ENCODE results near the gene SUDS3. TPM values are rescaled to one million over a fixed set of nuclear protein-coding genes. Genes with fewer than 3 reads are reported as not detected.

SUDS3 gene
- total and polyA plus RNA-seq, 4 donors = 10.9 to 106 (median 17.8) TPM

DNA sequence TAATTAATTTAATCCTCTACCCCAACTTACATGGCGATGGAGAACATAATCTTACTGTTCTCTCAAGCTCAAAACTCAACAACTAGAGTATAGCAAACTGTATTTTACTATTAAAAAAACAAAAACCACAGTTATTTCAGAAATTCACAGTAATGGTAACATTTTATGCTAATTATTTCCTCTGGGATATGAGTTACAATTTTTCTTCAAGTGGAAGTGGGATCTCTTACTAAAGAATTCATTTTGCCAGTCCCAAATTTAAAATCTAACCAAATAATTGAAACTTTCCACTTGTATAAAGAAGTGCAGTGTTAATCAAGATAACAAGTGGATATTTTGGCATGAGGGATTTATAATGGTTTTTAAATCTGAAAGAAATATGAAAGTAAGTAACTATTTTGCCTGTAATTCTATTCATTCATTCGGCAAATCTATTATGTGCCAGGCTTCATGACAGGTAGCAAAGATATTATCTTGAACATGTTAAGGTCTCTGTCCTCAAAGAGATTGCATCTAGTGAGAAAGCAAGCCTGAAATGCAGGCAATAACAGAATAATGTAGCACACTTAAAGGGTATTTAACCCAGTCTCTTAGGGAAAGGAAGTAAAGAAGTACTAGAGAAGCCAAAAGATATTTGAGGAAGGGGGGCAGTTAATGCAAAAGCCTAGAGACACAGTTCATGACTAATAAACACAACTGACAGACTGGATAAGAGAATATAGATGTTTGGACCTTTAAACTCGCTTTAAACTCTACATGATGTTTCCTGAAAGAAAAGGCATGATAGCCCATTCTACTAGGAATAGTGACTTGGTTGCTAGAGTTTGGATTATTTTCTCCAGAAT is 47.6 kb upstream of the SUDS3 start:
- Histone ChIP-seq H3K36me3 (ENCODE audit: control insufficient read depth in 4 of 4, insufficient read depth in 4 of 4, low read length in 4 of 4) (no peaks in the 10 kb centered on the region), H3K4me1 (ENCODE audit: control insufficient read depth in 5 of 5, insufficient read depth in 5 of 5, low read length in 5 of 5) (peaks cover 0 to 56% (median 12%) of the 10 kb centered on the region in 5 donors), H3K9ac (ENCODE audit: insufficient read depth in 1 of 2, low read length in 2 of 2) (peak overlapping the region in 1 of 2 donors; percentile 32), H3K27ac (ENCODE audit: low read depth in 1 of 2, low read length in 1 of 2) (no peak overlapping the region), H3K27me3 (ENCODE audit: control insufficient read depth in 3 of 3, insufficient read depth in 3 of 3, low read length in 2 of 3) (no peaks in the 10 kb centered on the region), H3K9me3 (ENCODE audit: control insufficient read depth in 4 of 4, insufficient read depth in 3 of 4, low read length in 3 of 4) (no peaks in the 10 kb centered on the region), H3K4me3 (no peak overlapping the region)
- 55 to 78% methylated on average over 3 of the region's 3 CpGs for WGBS, 2 donors
- DNase-seq = peak in 2 of 3 donors; percentile 57 to 62
- no peak for ATAC-seq (ENCODE audit: insufficient read depth, low FRiP score)
- TF ChIP-seq, protein P1, sequence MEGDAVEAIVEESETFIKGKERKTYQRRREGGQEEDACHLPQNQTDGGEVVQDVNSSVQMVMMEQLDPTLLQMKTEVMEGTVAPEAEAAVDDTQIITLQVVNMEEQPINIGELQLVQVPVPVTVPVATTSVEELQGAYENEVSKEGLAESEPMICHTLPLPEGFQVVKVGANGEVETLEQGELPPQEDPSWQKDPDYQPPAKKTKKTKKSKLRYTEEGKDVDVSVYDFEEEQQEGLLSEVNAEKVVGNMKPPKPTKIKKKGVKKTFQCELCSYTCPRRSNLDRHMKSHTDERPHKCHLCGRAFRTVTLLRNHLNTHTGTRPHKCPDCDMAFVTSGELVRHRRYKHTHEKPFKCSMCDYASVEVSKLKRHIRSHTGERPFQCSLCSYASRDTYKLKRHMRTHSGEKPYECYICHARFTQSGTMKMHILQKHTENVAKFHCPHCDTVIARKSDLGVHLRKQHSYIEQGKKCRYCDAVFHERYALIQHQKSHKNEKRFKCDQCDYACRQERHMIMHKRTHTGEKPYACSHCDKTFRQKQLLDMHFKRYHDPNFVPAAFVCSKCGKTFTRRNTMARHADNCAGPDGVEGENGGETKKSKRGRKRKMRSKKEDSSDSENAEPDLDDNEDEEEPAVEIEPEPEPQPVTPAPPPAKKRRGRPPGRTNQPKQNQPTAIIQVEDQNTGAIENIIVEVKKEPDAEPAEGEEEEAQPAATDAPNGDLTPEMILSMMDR (IDR thresholded peaks at IDR 0.05; ENCODE audit: control extremely low read depth, extremely low read depth) = no peak

DNA sequence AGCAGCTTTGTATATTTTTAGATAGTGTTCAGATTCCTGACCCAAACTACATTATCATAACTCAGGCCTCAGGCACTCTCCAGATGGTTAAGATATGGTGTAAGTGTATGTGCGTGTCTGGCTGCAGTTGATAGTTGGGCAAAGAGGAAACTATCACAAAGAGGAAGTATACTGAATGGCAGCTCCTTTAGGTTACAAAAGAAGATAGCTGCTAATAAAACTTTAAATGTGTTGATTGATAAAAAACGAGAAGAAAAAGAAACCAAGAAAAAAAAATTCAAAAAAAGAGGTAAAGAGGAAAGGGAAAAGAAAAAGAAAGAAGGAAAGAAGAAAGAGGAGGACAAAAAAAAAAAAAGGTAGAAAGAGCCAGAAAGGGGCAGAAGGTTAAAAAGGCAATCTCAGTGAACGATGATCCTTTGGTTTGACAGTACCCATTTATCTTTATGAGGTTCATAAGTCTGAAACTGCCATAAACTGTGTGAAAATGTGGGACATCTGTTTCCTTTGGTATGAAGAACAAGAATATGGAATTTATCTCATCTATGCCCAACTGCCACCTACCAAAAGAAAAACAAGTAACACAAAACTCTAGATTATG is 45.8 kb upstream of the SUDS3 start:
- TF ChIP-seq, protein P1 (IDR thresholded peaks at IDR 0.05; ENCODE audit: control extremely low read depth, extremely low read depth) = no peak
- ATAC-seq (ENCODE audit: insufficient read depth, low FRiP score) = peak; percentile 69
- H3K27ac ChIP-seq (ENCODE audit: low read depth in 1 of 2, low read length in 1 of 2) = no peak overlapping the region
- no peak overlapping the region for H3K4me3 ChIP-seq
- H3K9ac ChIP-seq (ENCODE audit: insufficient read depth in 1 of 2, low read length in 2 of 2) = peak overlapping the region in 1 of 2 donors; percentile 17
- peaks cover 0 to 52% (median 12%) of the 10 kb centered on the region in 5 donors for H3K4me1 ChIP-seq (ENCODE audit: control insufficient read depth in 5 of 5, insufficient read depth in 5 of 5, low read length in 5 of 5)
- 8 to 29% methylated on average over 3 of the region's 3 CpGs for WGBS, 2 donors
- no peaks in the 10 kb centered on the region for H3K36me3 ChIP-seq (ENCODE audit: control insufficient read depth in 4 of 4, insufficient read depth in 4 of 4, low read length in 4 of 4)
- H3K27me3 ChIP-seq (ENCODE audit: control insufficient read depth in 3 of 3, insufficient read depth in 3 of 3, low read length in 2 of 3) = no peaks in the 10 kb centered on the region
- no peaks in the 10 kb centered on the region for H3K9me3 ChIP-seq (ENCODE audit: control insufficient read depth in 4 of 4, insufficient read depth in 3 of 4, low read length in 3 of 4)
- DNase-seq = peak; percentile 17 to 75 (median 71)

DNA sequence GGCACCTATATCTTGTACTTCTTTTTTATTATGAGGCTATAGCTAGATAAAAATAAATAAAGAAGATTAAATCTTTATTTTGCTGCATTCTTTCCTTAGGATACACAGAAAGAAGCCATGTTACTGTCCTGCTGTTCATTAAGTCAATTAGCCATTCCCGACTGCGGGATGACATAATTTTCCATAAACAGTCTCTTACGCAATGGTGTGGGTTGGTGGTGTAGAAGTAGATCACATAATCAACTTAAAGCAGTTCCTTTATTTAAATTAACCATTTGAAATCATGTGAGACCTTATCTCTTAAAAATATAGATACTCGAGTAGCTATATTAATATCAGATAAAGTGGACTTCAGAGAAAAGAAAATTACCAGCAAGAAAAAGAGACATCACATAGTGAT is 43.8 kb upstream of the SUDS3 start:
- Histone ChIP-seq H3K9ac (ENCODE audit: insufficient read depth in 1 of 2, low read length in 2 of 2) (no peak overlapping the region), H3K36me3 (ENCODE audit: control insufficient read depth in 4 of 4, insufficient read depth in 4 of 4, low read length in 4 of 4) (no peaks in the 10 kb centered on the region), H3K27me3 (ENCODE audit: control insufficient read depth in 3 of 3, insufficient read depth in 3 of 3, low read length in 2 of 3) (no peaks in the 10 kb centered on the region), H3K4me3 (no peak overlapping the region), H3K4me1 (ENCODE audit: control insufficient read depth in 5 of 5, insufficient read depth in 5 of 5, low read length in 5 of 5) (peaks cover 0 to 49% (median 12%) of the 10 kb centered on the region in 5 donors), H3K27ac (ENCODE audit: low read depth in 1 of 2, low read length in 1 of 2) (no peak overlapping the region), H3K9me3 (ENCODE audit: control insufficient read depth in 4 of 4, insufficient read depth in 3 of 4, low read length in 3 of 4) (no peaks in the 10 kb centered on the region)
- WGBS, 2 donors = 36 to 52% methylated on average over 4 of the region's 4 CpGs
- ATAC-seq (ENCODE audit: insufficient read depth, low FRiP score) (no peak), DNase-seq (peak; percentile 40 to 81 (median 81))
- TF ChIP-seq, protein P1 (IDR thresholded peaks at IDR 0.05; ENCODE audit: control extremely low read depth, extremely low read depth) = no peak
